ENCODE measurements around the gene ZNF2.

Gene ZNF2

GRCh38 chr2:95165371-95166064 lies at the start of gene ZNF2:
ZNF2 (plus strand) TSS chr2:95165809; CDS start chr2:95176227, 10,418 bp downstream.
- TF ChIP-seq GATA2 (IDR thresholded peaks at IDR 0.05; ENCODE audit: low read depth, low read length) = no peak
- TF ChIP-seq GATA3 (IDR thresholded peaks at IDR 0.05; ENCODE audit: low read depth, low read length) = no peak

GRCh38 chr2:95121093-95121406 lies 44.6 kb upstream of the ZNF2 start:
- TF ChIP-seq GATA2 (IDR thresholded peaks at IDR 0.05; ENCODE audit: low read depth, low read length) (no peak), GATA3 (IDR thresholded peaks at IDR 0.05; ENCODE audit: low read depth, low read length) (no peak)

GRCh38 chr2:95121407-95122196 lies 44.0 kb upstream of the ZNF2 start, which contains the start of gene MRPS5:
MRPS5 (minus strand) TSS chr2:95121808; CDS start chr2:95121791, 17 bp downstream.
- no peak for TF ChIP-seq GATA3 (IDR thresholded peaks at IDR 0.05; ENCODE audit: low read depth, low read length)
- no peak for TF ChIP-seq GATA2 (IDR thresholded peaks at IDR 0.05; ENCODE audit: low read depth, low read length)

- TF ChIP-seq GATA2 (IDR thresholded peaks at IDR 0.05; ENCODE audit: low read depth, low read length) = no peak
- no peak for TF ChIP-seq GATA3 (IDR thresholded peaks at IDR 0.05; ENCODE audit: low read depth, low read length)
Observed at GRCh38 chr2:95122197-95122551, 43.4 kb upstream of the ZNF2 start.

- TF ChIP-seq GATA2 (IDR thresholded peaks at IDR 0.05; ENCODE audit: low read depth, low read length) (no peak), GATA3 (IDR thresholded peaks at IDR 0.05; ENCODE audit: low read depth, low read length) (no peak)
Observed at GRCh38 chr2:95138702-95139101, 26.9 kb upstream of the ZNF2 start.

GRCh38 chr2:95143838-95144237 lies 21.8 kb upstream of the ZNF2 start:
- no peak for TF ChIP-seq GATA2 (IDR thresholded peaks at IDR 0.05; ENCODE audit: low read depth, low read length)
- no peak for TF ChIP-seq GATA3 (IDR thresholded peaks at IDR 0.05; ENCODE audit: low read depth, low read length)

GRCh38 chr2:95149397-95149984 lies 16.1 kb upstream of the ZNF2 start:
- TF ChIP-seq GATA2 (IDR thresholded peaks at IDR 0.05; ENCODE audit: low read depth, low read length) = no peak
- TF ChIP-seq GATA3 (IDR thresholded peaks at IDR 0.05; ENCODE audit: low read depth, low read length) = no peak

GRCh38 chr2:95158441-95158840 lies 7.2 kb upstream of the ZNF2 start:
- TF ChIP-seq GATA2 (IDR thresholded peaks at IDR 0.05; ENCODE audit: low read depth, low read length) = no peak
- TF ChIP-seq GATA3 (IDR thresholded peaks at IDR 0.05; ENCODE audit: low read depth, low read length) = no peak

- TF ChIP-seq GATA3 (IDR thresholded peaks at IDR 0.05; ENCODE audit: low read depth, low read length) (no peak), GATA2 (IDR thresholded peaks at IDR 0.05; ENCODE audit: low read depth, low read length) (no peak)
Observed at GRCh38 chr2:95158891-95159619, 6.6 kb upstream of the ZNF2 start.

GRCh38 chr2:95159690-95160449 lies 5.7 kb upstream of the ZNF2 start, which contains the start of gene ZNF514:
ZNF514 (minus strand) TSS chr2:95159848; CDS start chr2:95153253, 6,595 bp downstream.
- TF ChIP-seq GATA2 (IDR thresholded peaks at IDR 0.05; ENCODE audit: low read depth, low read length) (no peak), GATA3 (IDR thresholded peaks at IDR 0.05; ENCODE audit: low read depth, low read length) (no peak)

GRCh38 chr2:95165030-95165370 lies 609 bp upstream of the ZNF2 start:
- TF ChIP-seq GATA2 (IDR thresholded peaks at IDR 0.05; ENCODE audit: low read depth, low read length) = no peak
- TF ChIP-seq GATA3 (IDR thresholded peaks at IDR 0.05; ENCODE audit: low read depth, low read length) = no peak

- no peak for TF ChIP-seq GATA2 (IDR thresholded peaks at IDR 0.05; ENCODE audit: low read depth, low read length)
- no peak for TF ChIP-seq GATA3 (IDR thresholded peaks at IDR 0.05; ENCODE audit: low read depth, low read length)
Observed at GRCh38 chr2:95166065-95166763, 605 bp downstream of the ZNF2 start.

GRCh38 chr2:95171902-95172301 lies 6.3 kb downstream of the ZNF2 start:
- TF ChIP-seq GATA3 (IDR thresholded peaks at IDR 0.05; ENCODE audit: low read depth, low read length) (no peak), GATA2 (IDR thresholded peaks at IDR 0.05; ENCODE audit: low read depth, low read length) (no peak)

Data from SH-SY5Y (cell line).